Mesothelial cell of epicardium (in vitro differentiated cells): Measurements from ENCODE around the gene ARHGAP4. TPM values are rescaled to one million over a fixed set of nuclear protein-coding genes. Genes with fewer than 3 reads are reported as not detected.

Source experiments
- DNase-seq, 2 experiments: peaks; one replicate each; pipeline ENCODE4 v3.0.0; 2021; ENCODE audit warnings: low spot score in 2 of 2; ENCODE audit not compliant: unreplicated experiment in 2 of 2
- H3K27ac Mint-ChIP-seq: 2 replicates; pipeline ENCODE4 v1.8.0; 2021; ENCODE audit warnings: mixed read lengths
- H3K27me3 Mint-ChIP-seq: 2 replicates; pipeline ENCODE4 v1.8.0; 2021; ENCODE audit warnings: low read depth, mixed read lengths
- H3K36me3 Mint-ChIP-seq: 2 replicates; pipeline ENCODE4 v1.8.0; 2021; ENCODE audit warnings: mixed read lengths
- H3K4me1 Mint-ChIP-seq: 2 replicates; pipeline ENCODE4 v1.8.0; 2021; ENCODE audit warnings: mixed read lengths
- H3K4me3 Mint-ChIP-seq: 2 replicates; pipeline ENCODE4 v1.8.0; 2021; ENCODE audit warnings: mild to moderate bottlenecking, moderate library complexity, mixed read lengths
- H3K9me3 Mint-ChIP-seq: 2 replicates; pipeline ENCODE4 v1.8.0; 2021; ENCODE audit warnings: mixed read lengths
- total RNA-seq: library from RNA; stranded (reverse); gene quantifications from 3 replicates; pipeline ENCODE4 v1.2.1, GENCODE V29; 2021
- TF ChIP-seq, protein P1 (sequence below): fragments of 200-600 bp; sonication (generic); IDR thresholded peaks from one replicate; pipeline ENCODE4 v1.5.0; 2021; ENCODE audit warnings: antibody characterized with exemption; ENCODE audit not compliant: unreplicated experiment

ARHGAP4 gene
- total RNA-seq, 1 donor from 2014 or later = 62.8 TPM

DNA sequence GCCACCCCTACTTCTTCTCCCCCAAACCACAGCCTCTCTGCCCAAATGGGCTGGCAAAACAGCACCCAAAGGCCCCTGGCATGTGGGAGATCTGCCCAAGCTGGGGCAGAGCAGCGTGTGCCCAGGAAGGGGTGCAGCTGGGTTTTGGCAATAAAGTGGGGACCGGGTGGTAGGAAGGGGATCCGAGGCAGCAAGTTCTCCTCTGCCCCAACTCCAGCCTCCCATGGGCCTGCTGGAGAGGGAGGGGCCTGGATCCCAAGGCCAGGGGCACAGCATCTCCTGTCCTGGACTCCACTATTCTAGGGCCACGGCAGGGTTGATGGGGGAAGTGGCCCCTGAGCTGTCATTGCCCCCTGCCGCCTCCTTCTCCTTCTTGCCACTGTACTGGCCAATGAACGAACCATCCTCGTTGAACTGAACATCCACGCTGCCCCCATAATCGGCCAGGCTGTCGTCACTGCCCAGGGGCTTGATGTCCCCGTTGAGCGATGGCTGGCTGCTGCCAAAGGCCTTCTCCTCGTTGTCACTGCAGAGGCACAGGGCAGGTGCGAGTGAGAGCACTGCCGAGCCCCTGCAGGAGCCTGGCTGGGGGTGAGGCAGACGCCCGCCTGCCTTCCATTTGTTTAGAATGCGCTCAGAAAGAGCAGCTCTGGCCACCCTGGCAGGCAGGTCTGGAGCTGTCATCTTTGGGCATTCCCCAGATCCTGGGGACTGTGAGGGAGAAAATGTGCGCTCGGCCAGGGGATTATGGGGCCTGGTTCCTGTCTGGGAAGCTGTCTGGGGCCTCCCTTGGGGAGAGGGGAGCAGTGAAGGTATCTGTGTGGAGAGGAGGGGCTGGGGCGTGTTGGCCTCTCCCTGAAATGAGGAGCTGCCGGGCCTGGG lies 63.5 kb downstream of the ARHGAP4 start:
- H3K9me3 Mint-ChIP-seq = peaks cover 5% of the 10 kb centered on the region
- H3K36me3 Mint-ChIP-seq = no peaks in the 10 kb centered on the region
- H3K4me3 Mint-ChIP-seq = no peak overlapping the region
- TF ChIP-seq, protein P1, sequence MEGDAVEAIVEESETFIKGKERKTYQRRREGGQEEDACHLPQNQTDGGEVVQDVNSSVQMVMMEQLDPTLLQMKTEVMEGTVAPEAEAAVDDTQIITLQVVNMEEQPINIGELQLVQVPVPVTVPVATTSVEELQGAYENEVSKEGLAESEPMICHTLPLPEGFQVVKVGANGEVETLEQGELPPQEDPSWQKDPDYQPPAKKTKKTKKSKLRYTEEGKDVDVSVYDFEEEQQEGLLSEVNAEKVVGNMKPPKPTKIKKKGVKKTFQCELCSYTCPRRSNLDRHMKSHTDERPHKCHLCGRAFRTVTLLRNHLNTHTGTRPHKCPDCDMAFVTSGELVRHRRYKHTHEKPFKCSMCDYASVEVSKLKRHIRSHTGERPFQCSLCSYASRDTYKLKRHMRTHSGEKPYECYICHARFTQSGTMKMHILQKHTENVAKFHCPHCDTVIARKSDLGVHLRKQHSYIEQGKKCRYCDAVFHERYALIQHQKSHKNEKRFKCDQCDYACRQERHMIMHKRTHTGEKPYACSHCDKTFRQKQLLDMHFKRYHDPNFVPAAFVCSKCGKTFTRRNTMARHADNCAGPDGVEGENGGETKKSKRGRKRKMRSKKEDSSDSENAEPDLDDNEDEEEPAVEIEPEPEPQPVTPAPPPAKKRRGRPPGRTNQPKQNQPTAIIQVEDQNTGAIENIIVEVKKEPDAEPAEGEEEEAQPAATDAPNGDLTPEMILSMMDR = no peak
- no peak overlapping the region for H3K27ac Mint-ChIP-seq
- H3K4me1 Mint-ChIP-seq = peaks cover 6% of the 10 kb centered on the region
- DNase-seq = no peak
- peaks cover 13% of the 10 kb centered on the region for H3K27me3 Mint-ChIP-seq

DNA sequence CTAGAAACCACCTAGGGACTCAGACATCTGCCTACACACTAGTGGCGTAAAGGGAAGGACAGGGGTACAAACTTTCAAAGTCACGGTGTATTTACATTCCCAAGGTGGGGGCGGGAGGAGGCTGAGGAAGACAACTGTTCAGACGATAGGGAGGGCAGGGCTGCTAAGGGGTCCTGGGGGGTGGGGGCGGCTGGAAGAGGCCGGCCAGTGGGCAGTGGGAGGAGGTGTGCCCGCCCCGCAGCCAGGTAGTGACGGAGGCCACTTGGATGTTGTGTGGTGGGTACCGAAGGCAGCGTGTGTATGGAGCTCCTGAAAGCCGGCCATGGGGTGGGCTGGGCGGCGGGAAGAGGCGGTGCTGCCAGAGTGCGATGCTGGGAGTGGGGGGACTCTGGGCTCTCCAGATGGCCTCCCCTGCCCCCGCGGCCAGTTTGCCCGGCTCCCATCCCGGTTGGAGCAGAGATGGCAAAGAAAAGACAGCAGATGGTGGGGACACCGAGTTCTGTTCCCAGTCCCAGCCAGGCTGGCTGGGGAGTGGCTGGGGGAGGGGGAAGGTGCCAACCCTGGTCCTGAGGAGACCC lies 64.2 kb downstream of the ARHGAP4 start:
- no peak overlapping the region for H3K27ac Mint-ChIP-seq
- H3K27me3 Mint-ChIP-seq = peaks cover 18% of the 10 kb centered on the region
- peaks cover 6% of the 10 kb centered on the region for H3K4me1 Mint-ChIP-seq
- DNase-seq = no peak
- H3K9me3 Mint-ChIP-seq = peaks cover 5% of the 10 kb centered on the region
- TF ChIP-seq, protein P1 = no peak
- H3K4me3 Mint-ChIP-seq = no peak overlapping the region
- no peaks in the 10 kb centered on the region for H3K36me3 Mint-ChIP-seq

DNA sequence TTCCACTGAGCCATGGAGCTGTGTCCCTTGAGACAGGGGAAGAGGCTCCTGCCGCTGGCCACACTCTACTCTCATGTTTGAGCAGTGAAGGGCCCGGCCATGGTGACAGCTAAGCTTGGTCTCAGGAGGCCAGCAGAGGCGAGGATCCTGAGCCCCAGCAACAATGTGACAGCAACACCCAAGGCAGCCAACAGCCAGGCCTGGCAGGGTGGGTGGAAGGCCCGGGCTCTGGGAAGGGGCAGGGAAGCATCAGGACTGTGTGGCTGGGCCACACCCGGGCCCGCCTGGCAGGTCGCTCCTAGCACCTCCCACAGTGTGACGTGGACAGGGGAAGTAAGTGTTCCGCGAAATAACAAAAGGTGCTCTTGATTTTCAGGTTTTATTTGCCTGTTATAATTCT lies 64.9 kb downstream of the ARHGAP4 start:
- H3K36me3 Mint-ChIP-seq = no peaks in the 10 kb centered on the region
- peaks cover 5% of the 10 kb centered on the region for H3K9me3 Mint-ChIP-seq
- no peak overlapping the region for H3K27ac Mint-ChIP-seq
- H3K27me3 Mint-ChIP-seq = peaks cover 24% of the 10 kb centered on the region
- peaks cover 6% of the 10 kb centered on the region for H3K4me1 Mint-ChIP-seq
- no peak for DNase-seq
- TF ChIP-seq, protein P1 = no peak
- no peak overlapping the region for H3K4me3 Mint-ChIP-seq

Other genes starting within 250 kb of the ARHGAP4 start
- gene SLC6A8, start 238.3 kb downstream of the ARHGAP4 start, total RNA-seq = 65.3 to 68.0 TPM (median 65.6 TPM) in 3 replicates
- 116 to 121 TPM (median 118 TPM) in 3 replicates for gene BCAP31, start 201.9 kb downstream of the ARHGAP4 start, total RNA-seq
- gene ABCD1, start 201.4 kb downstream of the ARHGAP4 start, total RNA-seq = 15.4 to 18.3 TPM (median 15.4 TPM) in 3 replicates
- gene PLXNB3, start 162.0 kb downstream of the ARHGAP4 start, total RNA-seq = 3.6 to 4.3 TPM (median 4.3 TPM) in 3 replicates
- 0.14 to 0.16 TPM in 2 of 3 replicates, not detected in the other for gene SRPK3, start 145.2 kb downstream of the ARHGAP4 start, total RNA-seq
- gene IDH3G, start 131.9 kb downstream of the ARHGAP4 start, total RNA-seq = 49.6 to 55.0 TPM (median 53.5 TPM) in 3 replicates
- 213 to 228 TPM (median 214 TPM) in 3 replicates for gene SSR4, start 131.6 kb downstream of the ARHGAP4 start, total RNA-seq
- 6.8 to 8.8 TPM (median 7.6 TPM) in 3 replicates for gene PDZD4, start 95.7 kb downstream of the ARHGAP4 start, total RNA-seq
- 1.4 to 2.1 TPM (median 2.1 TPM) in 3 replicates for gene L1CAM, start 40.1 kb downstream of the ARHGAP4 start, total RNA-seq
- gene AVPR2, start 21.6 kb downstream of the ARHGAP4 start, total RNA-seq = not detected in 3 replicates
- 76.8 to 82.0 TPM (median 79.3 TPM) in 3 replicates for gene NAA10, start 8.8 kb upstream of the ARHGAP4 start, total RNA-seq
- 7.2 to 8.5 TPM (median 7.2 TPM) in 3 replicates for gene RENBP, start 18.4 kb upstream of the ARHGAP4 start, total RNA-seq
- gene HCFC1, start 45.6 kb upstream of the ARHGAP4 start, total RNA-seq = 96.3 to 99.9 TPM (median 98.5 TPM) in 3 replicates
- 11.5 to 15.0 TPM (median 14.2 TPM) in 3 replicates for gene TMEM187, start 46.5 kb upstream of the ARHGAP4 start, total RNA-seq
- 64.9 to 73.4 TPM (median 69.1 TPM) in 3 replicates for gene IRAK1, start 93.6 kb upstream of the ARHGAP4 start, total RNA-seq
- gene MECP2, start 171.5 kb upstream of the ARHGAP4 start, total RNA-seq = 49.4 to 57.8 TPM (median 56.2 TPM) in 3 replicates
- gene OPN1LW, start 218.0 kb upstream of the ARHGAP4 start, total RNA-seq = not detected in 3 replicates